Kidney epithelial cell (primary cell): ENCODE measurements around the gene SMAD9. TPM values are rescaled to one million over a fixed set of nuclear protein-coding genes. Genes with fewer than 3 reads are reported as not detected.

ENCODE experiments used
- DNase-seq: peaks from one replicate; pipeline ENCODE4 v3.0.0-alpha.2; 2010; ENCODE audit warnings: low read depth
- H3K27me3 ChIP-seq: 2 replicates; pipeline ENCODE4 v1.6.0; 2011; ENCODE audit warnings: low read length; ENCODE audit not compliant: control insufficient read depth, insufficient read depth
- H3K36me3 ChIP-seq: 2 replicates; pipeline ENCODE4 v1.5.1; 2011; ENCODE audit warnings: low read length; ENCODE audit not compliant: control insufficient read depth, insufficient read depth
- H3K4me3 ChIP-seq: 2 replicates; pipeline ENCODE4 v1.5.1; 2011; ENCODE audit warnings: low read depth, mild to moderate bottlenecking, control low read depth, low read length
- CTCF ChIP-seq: IDR thresholded peaks from 2 replicates; pipeline ENCODE4 v1.5.1; 2011; ENCODE audit warnings: mild to moderate bottlenecking, moderate library complexity, low read length, control low read depth, inconsistent platforms; ENCODE audit not compliant: insufficient read depth, poor library complexity, severe bottlenecking
- total RNA-seq: library from RNA; depleted of rRNA; stranded (reverse); fragments of >200 nt; gene quantifications from 2 replicates; pipeline ENCODE4 v1.2.3, GENCODE V29; 2015

SMAD9 gene
- total RNA-seq, 1 donor from 2014 or later: 0.38 TPM

GRCh38 chr13:36859259-36859658 lies 60.8 kb downstream of the SMAD9 start:
- H3K36me3 ChIP-seq: no peaks in the 10 kb centered on the region
- DNase-seq: no peak
- no peak for TF ChIP-seq CTCF

DNA sequence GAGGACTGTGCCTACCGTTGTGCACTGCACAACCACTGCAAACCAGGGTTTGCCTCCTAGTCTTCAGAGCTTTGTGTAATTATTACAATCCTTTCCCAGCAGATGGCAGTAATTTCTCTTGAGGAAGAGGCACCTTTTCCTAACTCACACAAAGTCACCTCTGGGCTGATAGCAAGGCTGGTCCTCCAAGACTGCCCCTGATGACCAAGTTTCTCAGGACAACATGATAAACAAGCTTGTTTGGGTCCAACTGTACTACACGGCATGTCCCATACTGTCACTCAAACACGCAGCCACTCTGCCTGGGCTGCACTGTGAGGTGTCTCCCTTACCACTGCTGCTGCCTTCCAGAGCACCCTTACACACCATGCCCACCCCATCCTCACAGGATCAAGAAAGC lies 61.7 kb downstream of the SMAD9 start:
- no peak for DNase-seq
- no peak overlapping the region for H3K4me3 ChIP-seq
- peak; percentile 46 for TF ChIP-seq CTCF

More at GRCh38 chr13:36859259-36859658, 60.8 kb downstream of the SMAD9 start:
- no peak overlapping the region for H3K4me3 ChIP-seq
- H3K27me3 ChIP-seq: no peaks in the 10 kb centered on the region

GRCh38 chr13:36857253-36857652 lies 62.8 kb downstream of the SMAD9 start:
- no peak for DNase-seq
- H3K4me3 ChIP-seq: no peak overlapping the region
- TF ChIP-seq CTCF: no peak
- no peaks in the 10 kb centered on the region for H3K36me3 ChIP-seq
- H3K27me3 ChIP-seq: no peaks in the 10 kb centered on the region

More for the DNA sequence above, 61.7 kb downstream of the SMAD9 start:
- Histone ChIP-seq H3K36me3 (no peaks in the 10 kb centered on the region), H3K27me3 (no peaks in the 10 kb centered on the region)

DNA sequence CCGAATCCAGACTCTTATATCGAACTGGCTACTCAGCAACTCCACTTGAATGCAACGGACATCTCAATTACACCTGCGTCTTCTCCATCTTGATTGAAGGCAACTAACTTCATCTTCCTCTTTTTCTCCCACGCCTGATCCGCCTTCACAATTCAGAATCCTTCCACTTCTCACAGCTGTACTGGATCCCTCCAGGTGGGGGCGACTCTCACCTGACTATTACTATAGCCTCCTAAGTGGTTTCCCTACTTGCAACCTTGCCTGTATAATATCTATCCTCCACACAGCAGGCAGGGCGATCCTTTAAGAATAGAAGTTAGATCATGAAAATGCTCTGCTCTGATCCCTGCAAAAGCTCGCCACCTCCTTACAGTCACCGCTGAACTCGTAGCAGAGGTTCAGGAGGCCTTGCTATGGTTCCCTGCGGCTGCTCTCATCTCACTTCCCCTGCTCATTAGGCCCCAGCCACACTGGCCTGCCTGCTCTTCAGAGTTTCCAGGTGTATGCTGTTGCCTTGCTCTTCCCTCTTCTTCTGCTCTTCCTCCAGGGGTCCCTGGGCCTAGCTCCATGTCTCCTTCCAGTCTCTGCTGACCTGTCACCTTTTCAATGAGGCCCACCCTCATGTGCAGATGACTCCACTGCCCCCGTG lies 69.1 kb downstream of the SMAD9 start:
- no peak for DNase-seq
- H3K4me3 ChIP-seq: no peak overlapping the region
- H3K36me3 ChIP-seq: no peaks in the 10 kb centered on the region
- no peaks in the 10 kb centered on the region for H3K27me3 ChIP-seq
- peak; percentile 32 for TF ChIP-seq CTCF

DNA sequence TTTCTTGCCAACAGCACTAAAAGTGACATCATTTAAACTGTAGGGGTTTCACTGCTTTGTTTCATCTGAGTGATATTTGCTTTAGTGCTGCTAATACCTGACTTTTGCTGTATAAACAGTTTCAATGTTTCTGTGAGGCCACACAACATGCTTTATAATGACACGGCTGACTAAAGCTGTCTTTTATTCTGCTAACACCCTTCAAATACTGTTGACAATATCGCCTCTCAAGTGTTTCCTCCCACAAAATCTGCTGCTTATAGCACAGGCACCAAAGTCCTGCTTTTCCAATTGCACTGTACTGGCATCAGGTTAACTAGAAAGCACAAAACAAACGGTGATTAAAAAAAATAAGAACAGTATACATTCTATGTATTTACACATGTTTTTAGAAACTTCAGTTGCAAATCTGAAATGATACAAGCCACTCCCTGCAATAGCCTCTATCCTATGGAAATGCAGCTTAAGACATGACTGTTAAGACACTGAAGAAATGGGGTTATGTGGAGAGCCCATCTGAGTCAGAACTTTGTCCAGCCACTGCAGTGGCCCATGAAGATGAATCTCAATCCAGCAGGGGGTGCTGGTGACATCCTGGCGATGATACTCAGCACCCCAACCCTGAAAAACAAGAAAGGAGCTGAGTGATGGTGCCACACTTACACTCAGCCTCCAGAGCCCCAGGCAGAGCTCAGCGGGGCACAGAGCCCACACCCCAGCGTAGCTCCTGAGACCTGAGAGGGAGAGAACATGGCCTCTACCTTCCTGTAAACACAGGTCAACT lies 71.6 kb downstream of the SMAD9 start:
- TF ChIP-seq CTCF: no peak
- H3K4me3 ChIP-seq: no peak overlapping the region
- DNase-seq: no peak
- no peaks in the 10 kb centered on the region for H3K36me3 ChIP-seq
- no peaks in the 10 kb centered on the region for H3K27me3 ChIP-seq
